Liver (tissue), 9 donors: ENCODE measurements around the gene PLD3. TPM values are rescaled to one million over a fixed set of nuclear protein-coding genes. Genes with fewer than 3 reads are reported as not detected.

ENCODE experiments used
- DNase-seq: peaks from one replicate; pipeline ENCODE4 v3.0.0-alpha.2; 2017; ENCODE audit warnings: low spot score
- H3K27ac ChIP-seq, 2 donors: one replicate each; pipeline ENCODE4 v1.7.0; 2013; ENCODE audit warnings: inconsistent platforms in 2 of 2, low read length in 2 of 2, control low read depth in 1 of 2, low read depth in 1 of 2, mild to moderate bottlenecking in 1 of 2
- H3K27me3 ChIP-seq, 4 donors: one replicate each; pipeline versions ENCODE4 v1.6.1 to v1.7.0; 2013; ENCODE audit warnings: low read length in 3 of 4, inconsistent platforms in 1 of 4, mild to moderate bottlenecking in 1 of 4, moderate library complexity in 1 of 4; ENCODE audit not compliant: control insufficient read depth in 4 of 4, insufficient read depth in 4 of 4
- H3K36me3 ChIP-seq, 4 donors: one replicate each; pipeline versions ENCODE4 v1.6.1 to v1.7.0; 2013; ENCODE audit warnings: low read length in 3 of 4, mild to moderate bottlenecking in 3 of 4, low read depth in 1 of 4, moderate library complexity in 1 of 4; ENCODE audit not compliant: control insufficient read depth in 4 of 4, insufficient read depth in 3 of 4
- H3K4me1 ChIP-seq, 4 donors: one replicate each; pipeline versions ENCODE4 v1.6.1 to v1.7.0; 2013; ENCODE audit warnings: low read length in 3 of 4, mild to moderate bottlenecking in 3 of 4, moderate library complexity in 1 of 4; ENCODE audit not compliant: control insufficient read depth in 4 of 4, insufficient read depth in 4 of 4
- H3K4me3 ChIP-seq, 3 donors: one replicate each; pipeline versions ENCODE4 v1.6.1 to v1.7.0; 2013; ENCODE audit warnings: low read length in 3 of 3, control low read depth in 1 of 3, low read depth in 1 of 3, mild to moderate bottlenecking in 1 of 3
- H3K9ac ChIP-seq, 2 donors: one replicate each; pipeline ENCODE4 v1.7.0; 2013; ENCODE audit warnings: low read length in 2 of 2, mild to moderate bottlenecking in 2 of 2, moderate library complexity in 2 of 2, control low read depth in 1 of 2, low read depth in 1 of 2
- H3K9me3 ChIP-seq, 4 donors: one replicate each; pipeline versions ENCODE4 v1.6.1 to v1.7.0; 2013; ENCODE audit warnings: low read length in 3 of 4; ENCODE audit not compliant: control insufficient read depth in 4 of 4
- ATF3 ChIP-seq: IDR thresholded peaks from 2 replicates; pipeline ENCODE4 v1.6.1; 2016; ENCODE audit warnings: antibody characterized with exemption
- CTCF ChIP-seq: fragments of 150-350 bp; IDR thresholded peaks from 2 replicates; pipeline ENCODE4 v1.5.1; 2017; ENCODE audit warnings: improper control_type of control experiment, low read depth, low read length; ENCODE audit not compliant: missing input control
- EGR1 ChIP-seq, 2 donors: IDR thresholded peaks; 2 replicates each; pipeline ENCODE4 v1.6.1; 2016 to 2018; ENCODE audit warnings: antibody characterized with exemption in 2 of 2, low read depth in 2 of 2
- FOXA1 ChIP-seq: IDR thresholded peaks from 2 replicates; pipeline ENCODE4 v1.6.1; 2016; ENCODE audit warnings: antibody characterized with exemption
- GABPA ChIP-seq, 2 donors: IDR thresholded peaks in 1 of 2; conservative IDR thresholded peaks in 1 of 2; 2 replicates each; pipeline ENCODE4 v1.6.1; 2016; ENCODE audit warnings: antibody characterized with exemption in 2 of 2, mild to moderate bottlenecking in 1 of 2, moderate library complexity in 1 of 2
- HNF4A ChIP-seq, 2 donors: conservative IDR thresholded peaks; 2 replicates each; pipeline ENCODE4 v1.6.1; 2016; ENCODE audit warnings: antibody characterized with exemption in 2 of 2, mild to moderate bottlenecking in 2 of 2
- HNF4G ChIP-seq: IDR thresholded peaks from 2 replicates; pipeline ENCODE4 v1.6.1; 2016; ENCODE audit warnings: antibody characterized with exemption
- JUND ChIP-seq, 2 donors: IDR thresholded peaks; 2 replicates each; pipeline ENCODE4 v1.6.1; 2016; ENCODE audit warnings: antibody characterized with exemption in 2 of 2
- MAX ChIP-seq: IDR thresholded peaks from 2 replicates; pipeline ENCODE4 v1.6.1; 2016; ENCODE audit warnings: antibody characterized with exemption
- NR2F2 ChIP-seq: IDR thresholded peaks from 2 replicates; pipeline ENCODE4 v1.6.1; 2016; ENCODE audit warnings: antibody characterized with exemption
- RAD21 ChIP-seq, 2 donors: IDR thresholded peaks; 2 replicates each; pipeline ENCODE4 v1.6.1; 2016; ENCODE audit warnings: antibody characterized with exemption in 2 of 2, mild to moderate bottlenecking in 2 of 2
- REST ChIP-seq: IDR thresholded peaks from 2 replicates; pipeline ENCODE4 v1.6.1; 2016; ENCODE audit warnings: antibody characterized with exemption, mild to moderate bottlenecking
- RXRA ChIP-seq, 2 donors: IDR thresholded peaks; 2 replicates each; pipeline ENCODE4 v1.6.1; 2017 to 2018; ENCODE audit warnings: antibody characterized with exemption in 2 of 2, mild to moderate bottlenecking in 1 of 2
- YY1 ChIP-seq: IDR thresholded peaks from 2 replicates; pipeline ENCODE4 v1.6.1; 2016; ENCODE audit warnings: antibody characterized with exemption, mild to moderate bottlenecking
- ZBTB33 ChIP-seq: IDR thresholded peaks from 2 replicates; pipeline ENCODE4 v1.6.1; 2016; ENCODE audit warnings: antibody characterized with exemption
- WGBS: extraction: QIAGEN DNeasy Blood & Tissue Kit; methylation state at CpG from one replicate; pipeline ENCODE4 v1.1.7; 2013; 5-methylcytosine and 5-hydroxymethylcytosine counted together
- polyA plus RNA-seq, 2 donors: library from polyadenylated mRNA; stranded (reverse) in 1 of 2; unstranded in 1 of 2; fragments of 200-250 nt in 1 of 2; fragments of >200 nt in 1 of 2; fragmentation: Nextera tagmentation in 1 of 2; extraction: Ambion mirVana in 1 of 2; gene quantifications; one replicate each; pipeline versions ENCODE4 v1.2.1 to v1.2.3, GENCODE V29; 2013 to 2015
- total RNA-seq, 2 donors: library from RNA; depleted of rRNA; stranded (reverse); fragments of >200 nt; gene quantifications; one replicate each; pipeline ENCODE4 v1.2.3, GENCODE V29; 2014
- donor health status: healthy.
- donor health status: healthy.
- donor health status: healthy.
- donor health status: healthy.
- donor health status: healthy.

The PLD3 gene
- total and polyA plus RNA-seq, 4 donors, result 56.0 to 125 (median 105) TPM

GRCh38 chr19:40342644-40343311 is 5.7 kb upstream of the PLD3 start:
- H3K27ac ChIP-seq, result no peak overlapping the region
- no peak overlapping the region for H3K4me3 ChIP-seq
- H3K36me3 ChIP-seq, result peaks cover 0 to 7% (median 2%) of the 10 kb centered on the region in 4 donors
- H3K4me1 ChIP-seq, result peaks cover 0 to 8% (median 7%) of the 10 kb centered on the region in 4 donors
- 83% methylated on average over 11 of the region's 11 CpGs for WGBS
- H3K9me3 ChIP-seq, result no peaks in the 10 kb centered on the region
- no peak for TF ChIP-seq ATF3
- TF ChIP-seq EGR1 (IDR thresholded peaks at IDR 0.05; ENCODE audit: low read depth in 2 of 2), result no peak
- TF ChIP-seq CTCF, result no peak
- no peak for TF ChIP-seq RXRA (IDR thresholded peaks at IDR 0.05)
- no peak for TF ChIP-seq RAD21 (IDR thresholded peaks at IDR 0.05)
- TF ChIP-seq HNF4A (conservative IDR thresholded peaks at IDR 0.05), result no peak
- TF ChIP-seq NR2F2, result no peak
- no peak for TF ChIP-seq MAX
- DNase-seq, result no peak
- H3K27me3 ChIP-seq, result no peaks in the 10 kb centered on the region
- H3K9ac ChIP-seq, result no peak overlapping the region

- DNase-seq, result no peak
- Histone ChIP-seq H3K4me3 (no peak overlapping the region), H3K36me3 (peaks cover 0 to under 1% (median under 1%) of the 10 kb centered on the region in 4 donors), H3K27ac (no peak overlapping the region), H3K9ac (no peak overlapping the region), H3K4me1 (peaks cover 0 to 17% (median 13%) of the 10 kb centered on the region in 4 donors), H3K27me3 (no peaks in the 10 kb centered on the region), H3K9me3 (no peaks in the 10 kb centered on the region)
- no peak for TF ChIP-seq CTCF
- TF ChIP-seq ATF3, result no peak
- TF ChIP-seq JUND (IDR thresholded peaks at IDR 0.05), result no peak
- TF ChIP-seq GABPA (IDR thresholded peaks at IDR 0.05 in 1 of 2, conservative IDR thresholded peaks at IDR 0.05 in 1 of 2), result no peak
- no peak for TF ChIP-seq FOXA1
- TF ChIP-seq EGR1 (IDR thresholded peaks at IDR 0.05; ENCODE audit: low read depth in 2 of 2), result no peak
- TF ChIP-seq REST, result no peak
- no peak for TF ChIP-seq HNF4G
- TF ChIP-seq ZBTB33, result no peak
- TF ChIP-seq HNF4A (conservative IDR thresholded peaks at IDR 0.05), result no peak
- no peak for TF ChIP-seq YY1
- 84% methylated on average over 7 of the region's 7 CpGs for WGBS
Observed at GRCh38 chr19:40344422-40344821, 4.1 kb upstream of the PLD3 start.
